ENCODE results near the gene SERAC1.
"Not testable (repeated sequence)": the region's sequence is repeated elsewhere in the genome, so short reads cannot be mapped to it uniquely, and the experiment has no call there.

Gene SERAC1

GRCh38 chr6:158191761-158192160 is 23.7 kb upstream of the SERAC1 start:
- no peaks in the 10 kb centered on the region for H3K9me3 ChIP-seq (ENCODE audit: low read length)
- H3K4me3 ChIP-seq (ENCODE audit: low read depth in 1 of 2, low read length in 2 of 2), result no peak overlapping the region
- no peaks in the 10 kb centered on the region for H3K27me3 ChIP-seq (ENCODE audit: control insufficient read depth in 1 of 2, insufficient read depth in 2 of 2, low read length in 2 of 2)
- no peaks in the 10 kb centered on the region for H3K4me1 ChIP-seq (ENCODE audit: insufficient read depth, low read length)
- peaks cover 16% of the 10 kb centered on the region for H3K36me3 ChIP-seq (ENCODE audit: insufficient read depth, low read length)
- H3K9ac ChIP-seq (ENCODE audit: low read length), result no peak overlapping the region
- no peak overlapping the region for H3K27ac ChIP-seq (ENCODE audit: low read depth, low read length)

- H3K36me3 ChIP-seq (ENCODE audit: insufficient read depth, low read length), result peaks cover 23% of the 10 kb centered on the region
- H3K4me1 ChIP-seq (ENCODE audit: insufficient read depth, low read length), result no peaks in the 10 kb centered on the region
- no peak overlapping the region for H3K27ac ChIP-seq (ENCODE audit: low read depth, low read length)
Observed at GRCh38 chr6:158191032-158191431, 23.0 kb upstream of the SERAC1 start.

GRCh38 chr6:158188591-158188990 is 20.5 kb upstream of the SERAC1 start:
- no peaks in the 10 kb centered on the region for H3K4me1 ChIP-seq (ENCODE audit: insufficient read depth, low read length)
- peaks cover 23% of the 10 kb centered on the region for H3K36me3 ChIP-seq (ENCODE audit: insufficient read depth, low read length)
- no peaks in the 10 kb centered on the region for H3K27me3 ChIP-seq (ENCODE audit: control insufficient read depth in 1 of 2, insufficient read depth in 2 of 2, low read length in 2 of 2)
- H3K4me3 ChIP-seq (ENCODE audit: low read depth in 1 of 2, low read length in 2 of 2), result no peak overlapping the region
- H3K9ac ChIP-seq (ENCODE audit: low read length), result no peak overlapping the region
- H3K27ac ChIP-seq (ENCODE audit: low read depth, low read length), result no peak overlapping the region
- H3K9me3 ChIP-seq (ENCODE audit: low read length), result no peaks in the 10 kb centered on the region

More at GRCh38 chr6:158191032-158191431, 23.0 kb upstream of the SERAC1 start:
- Histone ChIP-seq H3K9me3 (ENCODE audit: low read length) (no peaks in the 10 kb centered on the region), H3K4me3 (ENCODE audit: low read depth in 1 of 2, low read length in 2 of 2) (no peak overlapping the region), H3K9ac (ENCODE audit: low read length) (no peak overlapping the region), H3K27me3 (ENCODE audit: control insufficient read depth in 1 of 2, insufficient read depth in 2 of 2, low read length in 2 of 2) (no peaks in the 10 kb centered on the region)

GRCh38 chr6:158185729-158186456 is 17.8 kb upstream of the SERAC1 start:
- Histone ChIP-seq H3K27ac (ENCODE audit: low read depth, low read length) (no peak overlapping the region), H3K9me3 (ENCODE audit: low read length) (no peaks in the 10 kb centered on the region), H3K27me3 (ENCODE audit: control insufficient read depth in 1 of 2, insufficient read depth in 2 of 2, low read length in 2 of 2) (no peaks in the 10 kb centered on the region), H3K9ac (ENCODE audit: low read length) (no peak overlapping the region), H3K4me1 (ENCODE audit: insufficient read depth, low read length) (no peaks in the 10 kb centered on the region), H3K4me3 (ENCODE audit: low read depth in 1 of 2, low read length in 2 of 2) (no peak overlapping the region), H3K36me3 (ENCODE audit: insufficient read depth, low read length) (peaks cover 13% of the 10 kb centered on the region)

- peaks cover 13% of the 10 kb centered on the region for H3K36me3 ChIP-seq (ENCODE audit: insufficient read depth, low read length)
Observed at GRCh38 chr6:158184608-158185007, 16.5 kb upstream of the SERAC1 start.

GRCh38 chr6:158183174-158183972 is 15.3 kb upstream of the SERAC1 start:
- not testable (repeated sequence) for H3K9me3 ChIP-seq (ENCODE audit: low read length); H3K27ac ChIP-seq (ENCODE audit: low read depth, low read length); H3K9ac ChIP-seq (ENCODE audit: low read length); H3K4me1 ChIP-seq (ENCODE audit: insufficient read depth, low read length); H3K27me3 ChIP-seq (ENCODE audit: control insufficient read depth in 1 of 2, insufficient read depth in 2 of 2, low read length in 2 of 2); H3K4me3 ChIP-seq (ENCODE audit: low read depth in 1 of 2, low read length in 2 of 2)
- peaks cover 13% of the 10 kb centered on the region for H3K36me3 ChIP-seq (ENCODE audit: insufficient read depth, low read length)

More at GRCh38 chr6:158184608-158185007, 16.5 kb upstream of the SERAC1 start:
- H3K9ac ChIP-seq (ENCODE audit: low read length), result no peak overlapping the region
- H3K27me3 ChIP-seq (ENCODE audit: control insufficient read depth in 1 of 2, insufficient read depth in 2 of 2, low read length in 2 of 2), result no peaks in the 10 kb centered on the region
- no peaks in the 10 kb centered on the region for H3K9me3 ChIP-seq (ENCODE audit: low read length)
- H3K27ac ChIP-seq (ENCODE audit: low read depth, low read length), result no peak overlapping the region
- H3K4me3 ChIP-seq (ENCODE audit: low read depth in 1 of 2, low read length in 2 of 2), result no peak overlapping the region
- H3K4me1 ChIP-seq (ENCODE audit: insufficient read depth, low read length), result no peaks in the 10 kb centered on the region

GRCh38 chr6:158177712-158178111 is 9.7 kb upstream of the SERAC1 start:
- not testable (repeated sequence) for H3K9ac ChIP-seq (ENCODE audit: low read length); H3K9me3 ChIP-seq (ENCODE audit: low read length); H3K4me3 ChIP-seq (ENCODE audit: low read depth in 1 of 2, low read length in 2 of 2); H3K27me3 ChIP-seq (ENCODE audit: control insufficient read depth in 1 of 2, insufficient read depth in 2 of 2, low read length in 2 of 2); H3K27ac ChIP-seq (ENCODE audit: low read depth, low read length); H3K36me3 ChIP-seq (ENCODE audit: insufficient read depth, low read length); H3K4me1 ChIP-seq (ENCODE audit: insufficient read depth, low read length)

GRCh38 chr6:158175111-158175510 is 7.0 kb upstream of the SERAC1 start:
- Histone ChIP-seq H3K4me1 (ENCODE audit: insufficient read depth, low read length) (peaks cover 7% of the 10 kb centered on the region), H3K9ac (ENCODE audit: low read length) (no peak overlapping the region), H3K27me3 (ENCODE audit: control insufficient read depth in 1 of 2, insufficient read depth in 2 of 2, low read length in 2 of 2) (no peaks in the 10 kb centered on the region), H3K36me3 (ENCODE audit: insufficient read depth, low read length) (peaks cover 5% of the 10 kb centered on the region), H3K9me3 (ENCODE audit: low read length) (no peaks in the 10 kb centered on the region), H3K4me3 (ENCODE audit: low read depth in 1 of 2, low read length in 2 of 2) (no peak overlapping the region), H3K27ac (ENCODE audit: low read depth, low read length) (no peak overlapping the region)

GRCh38 chr6:158174514-158174913 is 6.5 kb upstream of the SERAC1 start:
- Histone ChIP-seq H3K9ac (ENCODE audit: low read length) (no peak overlapping the region), H3K9me3 (ENCODE audit: low read length) (no peaks in the 10 kb centered on the region), H3K36me3 (ENCODE audit: insufficient read depth, low read length) (peaks cover 5% of the 10 kb centered on the region), H3K27me3 (ENCODE audit: control insufficient read depth in 1 of 2, insufficient read depth in 2 of 2, low read length in 2 of 2) (no peaks in the 10 kb centered on the region), H3K4me1 (ENCODE audit: insufficient read depth, low read length) (peaks cover 7% of the 10 kb centered on the region), H3K27ac (ENCODE audit: low read depth, low read length) (no peak overlapping the region), H3K4me3 (ENCODE audit: low read depth in 1 of 2, low read length in 2 of 2) (no peak overlapping the region)

- Histone ChIP-seq H3K4me1 (ENCODE audit: insufficient read depth, low read length) (peaks cover 7% of the 10 kb centered on the region), H3K27ac (ENCODE audit: low read depth, low read length) (no peak overlapping the region), H3K36me3 (ENCODE audit: insufficient read depth, low read length) (peaks cover 5% of the 10 kb centered on the region), H3K9me3 (ENCODE audit: low read length) (no peaks in the 10 kb centered on the region), H3K4me3 (ENCODE audit: low read depth in 1 of 2, low read length in 2 of 2) (no peak overlapping the region), H3K9ac (ENCODE audit: low read length) (no peak overlapping the region), H3K27me3 (ENCODE audit: control insufficient read depth in 1 of 2, insufficient read depth in 2 of 2, low read length in 2 of 2) (no peaks in the 10 kb centered on the region)
Observed at GRCh38 chr6:158174024-158174423, 6.0 kb upstream of the SERAC1 start.

GRCh38 chr6:158172001-158172400 is 3.9 kb upstream of the SERAC1 start:
- H3K27me3 ChIP-seq (ENCODE audit: control insufficient read depth in 1 of 2, insufficient read depth in 2 of 2, low read length in 2 of 2), result no peaks in the 10 kb centered on the region
- H3K36me3 ChIP-seq (ENCODE audit: insufficient read depth, low read length), result peaks cover 5% of the 10 kb centered on the region
- peaks cover 12% of the 10 kb centered on the region for H3K4me1 ChIP-seq (ENCODE audit: insufficient read depth, low read length)
- no peak overlapping the region for H3K9ac ChIP-seq (ENCODE audit: low read length)
- no peak overlapping the region for H3K27ac ChIP-seq (ENCODE audit: low read depth, low read length)
- H3K4me3 ChIP-seq (ENCODE audit: low read depth in 1 of 2, low read length in 2 of 2), result no peak overlapping the region
- no peaks in the 10 kb centered on the region for H3K9me3 ChIP-seq (ENCODE audit: low read length)
